Sigmoid colon (tissue), 4 donors: ENCODE data around the gene SERPINB6.

Source experiments
- POLR2A ChIP-seq, 2 donors: fragments of 450-650 bp; IDR thresholded peaks; one replicate each; pipeline ENCODE4 v1.6.1; 2016; ENCODE audit warnings: antibody characterized with exemption in 2 of 2, mild to moderate bottlenecking in 2 of 2, moderate library complexity in 2 of 2
- POLR2AphosphoS5 ChIP-seq, 4 donors: sonication (generic); formaldehyde crosslinking; IDR thresholded peaks; one replicate each; pipeline ENCODE4 v1.6.1; 2017; ENCODE audit warnings: antibody characterized with exemption in 4 of 4
- TF ChIP-seq, protein P1 (sequence below), 4 experiments: fragments of 450-650 bp in 3 of 4; fragments of 200-600 bp in 1 of 4; IDR thresholded peaks; one replicate each; pipeline ENCODE4 v1.5.1; 2016 to 2019; ENCODE audit warnings: antibody characterized with exemption in 4 of 4, mild to moderate bottlenecking in 3 of 4, moderate library complexity in 2 of 4

DNA sequence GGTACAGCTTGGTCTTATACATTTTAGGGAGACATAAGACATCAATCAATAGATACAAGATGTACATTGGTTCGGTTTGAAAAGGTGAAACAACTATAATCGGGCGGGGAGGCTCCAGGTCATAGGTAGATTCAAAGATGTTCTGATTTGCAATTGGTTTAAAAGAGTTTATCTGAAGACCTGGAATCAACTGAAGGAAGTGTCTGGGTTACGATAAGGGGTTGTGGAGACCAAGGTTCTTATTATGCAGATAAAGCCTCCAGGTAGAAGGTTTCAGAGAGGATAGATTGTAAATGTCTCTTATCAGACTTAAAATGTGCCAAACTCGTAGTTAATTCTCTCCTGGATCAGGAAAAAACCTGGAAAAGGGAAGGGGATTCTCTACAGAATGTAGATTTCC is 5.9 kb upstream of the SERPINB6 start:
- TF ChIP-seq, protein P1, sequence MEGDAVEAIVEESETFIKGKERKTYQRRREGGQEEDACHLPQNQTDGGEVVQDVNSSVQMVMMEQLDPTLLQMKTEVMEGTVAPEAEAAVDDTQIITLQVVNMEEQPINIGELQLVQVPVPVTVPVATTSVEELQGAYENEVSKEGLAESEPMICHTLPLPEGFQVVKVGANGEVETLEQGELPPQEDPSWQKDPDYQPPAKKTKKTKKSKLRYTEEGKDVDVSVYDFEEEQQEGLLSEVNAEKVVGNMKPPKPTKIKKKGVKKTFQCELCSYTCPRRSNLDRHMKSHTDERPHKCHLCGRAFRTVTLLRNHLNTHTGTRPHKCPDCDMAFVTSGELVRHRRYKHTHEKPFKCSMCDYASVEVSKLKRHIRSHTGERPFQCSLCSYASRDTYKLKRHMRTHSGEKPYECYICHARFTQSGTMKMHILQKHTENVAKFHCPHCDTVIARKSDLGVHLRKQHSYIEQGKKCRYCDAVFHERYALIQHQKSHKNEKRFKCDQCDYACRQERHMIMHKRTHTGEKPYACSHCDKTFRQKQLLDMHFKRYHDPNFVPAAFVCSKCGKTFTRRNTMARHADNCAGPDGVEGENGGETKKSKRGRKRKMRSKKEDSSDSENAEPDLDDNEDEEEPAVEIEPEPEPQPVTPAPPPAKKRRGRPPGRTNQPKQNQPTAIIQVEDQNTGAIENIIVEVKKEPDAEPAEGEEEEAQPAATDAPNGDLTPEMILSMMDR (IDR thresholded peaks at IDR 0.05) = no peak
- TF ChIP-seq POLR2AphosphoS5 (IDR thresholded peaks at IDR 0.05) (no peak), POLR2A (IDR thresholded peaks at IDR 0.05) (no peak)
